Right hindlimb (tissue), 1 donor: ENCODE measurements around the gene GJA1.

Experiments used
- DNase-seq: peaks from one replicate; pipeline ENCODE4 v3.0.0-alpha.2; 2018

Gene GJA1

DNA sequence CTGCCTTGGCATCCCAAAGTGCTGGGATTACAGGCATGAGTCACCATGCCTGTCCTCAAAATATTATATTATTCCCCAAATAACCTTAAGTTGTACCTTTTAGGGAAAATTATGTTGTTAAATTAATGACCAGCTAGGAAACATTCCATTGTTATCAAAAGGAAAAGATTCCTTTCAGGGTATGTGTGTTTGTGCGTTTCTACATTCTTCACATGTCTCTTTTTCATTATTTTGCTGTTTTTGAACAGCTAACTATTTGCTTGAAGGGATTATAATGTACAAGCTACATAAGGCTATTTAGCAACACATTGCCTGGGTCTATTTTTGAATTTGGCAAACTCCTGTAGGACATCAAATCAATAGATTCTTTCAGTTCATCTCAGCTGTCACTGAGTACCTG, 57.1 kb downstream of the GJA1 start:
- DNase-seq, result no peak

- no peak for DNase-seq
These were observed 62.5 kb downstream of the GJA1 start for GRCh38 chr6:121497970-121498375.

DNA sequence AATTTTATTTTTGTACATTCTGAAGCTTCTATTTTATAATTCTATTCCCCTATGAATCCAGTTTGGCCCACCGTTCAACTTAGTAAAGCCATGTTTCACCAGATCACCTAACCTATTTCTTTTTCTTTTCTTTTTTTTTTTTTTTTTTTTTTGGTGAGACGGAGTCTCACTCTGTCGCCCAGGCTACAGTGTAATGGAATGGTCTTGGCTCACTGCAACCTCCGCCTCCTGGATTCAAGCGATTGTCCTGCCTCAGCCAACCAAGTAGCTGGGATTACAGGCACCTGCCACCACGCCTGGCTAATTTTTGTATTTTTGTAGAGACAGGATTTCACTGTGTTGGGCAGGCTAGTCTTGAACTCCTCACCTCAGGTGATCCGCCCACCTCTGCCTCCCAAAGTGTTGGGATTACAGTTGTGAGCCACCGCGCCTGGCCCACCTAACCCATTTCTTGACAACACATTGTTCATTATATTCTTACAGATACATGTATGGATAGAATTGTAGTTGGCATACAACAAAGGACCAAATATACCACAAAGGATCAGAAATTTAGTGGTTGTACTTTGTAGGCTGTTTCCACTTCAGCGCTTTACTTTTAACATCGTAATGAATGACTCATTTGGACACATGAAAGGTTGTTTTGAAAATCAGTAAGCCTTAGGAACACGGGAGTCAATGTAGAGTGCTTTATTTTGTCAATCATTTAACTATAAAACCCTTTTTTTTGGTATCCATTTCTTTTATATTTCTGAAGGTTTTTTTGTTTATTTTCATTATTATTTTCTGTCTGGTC, 63.2 kb downstream of the GJA1 start:
- no peak for DNase-seq
